NB4 (cell line): ENCODE data around the gene LRRFIP1.

Experiments used
- CTCF ChIP-seq: IDR thresholded peaks from one replicate; pipeline ENCODE4 v1.5.1; 2012; ENCODE audit warnings: low read depth, low read length
- MAX ChIP-seq: IDR thresholded peaks from 2 replicates; pipeline ENCODE4 v1.6.1; 2011; ENCODE audit warnings: low read depth, low read length
- MYC ChIP-seq: IDR thresholded peaks from 2 replicates; pipeline ENCODE4 v1.6.1; 2011; ENCODE audit warnings: low read depth, low read length
- POLR2A ChIP-seq: IDR thresholded peaks from 2 replicates; pipeline ENCODE4 v1.6.1; 2011; ENCODE audit warnings: mild to moderate bottlenecking; ENCODE audit not compliant: insufficient read length; ENCODE audit errors: extremely low read depth

GRCh38 chr2:237759176-237759575, 131.8 kb downstream of the LRRFIP1 start:
- TF ChIP-seq POLR2A (no peak), CTCF (no peak), MAX (no peak), MYC (no peak)
